Activated CD4-positive, CD25-positive, alpha-beta regulatory T cell treated with anti-CD3 and anti-CD28 coated beads, Interleukin-2, amount 50 U/mL, for 72 hours (primary cell): ENCODE measurements around the gene HNRNPLL.

Source experiments
- DNase-seq: peaks from one replicate; pipeline ENCODE4 v3.0.0; 2021

Gene HNRNPLL

DNA sequence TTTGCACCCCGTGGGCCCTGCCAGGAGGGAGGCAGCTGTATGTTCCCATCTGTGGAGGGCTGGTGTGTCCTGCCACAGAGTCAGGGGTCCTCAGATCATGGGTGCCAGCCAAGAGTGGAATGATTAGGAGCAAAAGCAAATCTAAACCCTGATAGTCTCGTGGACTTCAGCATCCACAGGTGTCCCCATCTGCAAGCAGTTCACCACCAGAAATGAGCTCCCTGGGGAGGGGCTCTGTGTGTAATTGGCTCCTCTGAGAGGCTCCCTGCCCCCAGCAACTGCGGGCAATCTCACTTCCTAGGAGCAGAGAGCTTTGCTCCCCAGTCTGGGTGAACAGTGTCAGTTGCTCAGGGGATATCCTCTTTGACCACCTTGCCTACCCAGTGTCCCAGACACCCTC, 78.1 kb downstream of the HNRNPLL start:
- DNase-seq = no peak

DNA sequence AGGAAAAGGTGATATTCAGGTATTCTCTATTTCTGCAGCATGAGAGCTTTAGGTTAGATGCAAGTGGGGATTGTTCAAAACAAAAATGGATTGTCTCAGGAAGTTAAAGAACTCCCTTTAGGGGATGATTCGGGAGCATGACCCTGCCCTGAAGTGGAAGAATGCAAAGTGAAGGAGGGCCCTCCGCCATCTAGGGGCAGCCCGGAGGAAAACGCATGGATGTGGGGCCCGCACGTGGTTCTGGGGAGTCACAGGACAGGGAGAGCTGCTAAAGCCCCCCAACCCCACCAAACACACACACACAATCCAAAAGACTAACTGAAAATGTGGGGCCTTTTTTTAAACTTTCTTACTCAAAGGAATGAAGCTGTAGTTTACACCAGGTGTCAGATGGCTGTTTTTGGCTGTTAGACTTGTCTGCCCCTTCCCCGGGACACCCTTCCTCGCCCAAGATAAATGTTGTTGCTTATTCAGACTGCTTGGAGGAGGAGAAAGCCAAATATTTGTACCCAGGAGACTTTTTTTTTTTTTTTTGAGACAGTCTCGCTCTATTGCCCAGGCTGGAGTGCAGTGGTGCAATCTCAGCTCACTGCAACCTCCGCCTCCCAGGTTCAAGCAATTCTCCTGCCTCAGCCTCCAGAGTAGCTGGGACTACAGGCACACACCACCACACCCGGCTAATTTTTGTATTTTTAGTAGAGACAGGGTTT, 78.8 kb downstream of the HNRNPLL start:
- no peak for DNase-seq

DNA sequence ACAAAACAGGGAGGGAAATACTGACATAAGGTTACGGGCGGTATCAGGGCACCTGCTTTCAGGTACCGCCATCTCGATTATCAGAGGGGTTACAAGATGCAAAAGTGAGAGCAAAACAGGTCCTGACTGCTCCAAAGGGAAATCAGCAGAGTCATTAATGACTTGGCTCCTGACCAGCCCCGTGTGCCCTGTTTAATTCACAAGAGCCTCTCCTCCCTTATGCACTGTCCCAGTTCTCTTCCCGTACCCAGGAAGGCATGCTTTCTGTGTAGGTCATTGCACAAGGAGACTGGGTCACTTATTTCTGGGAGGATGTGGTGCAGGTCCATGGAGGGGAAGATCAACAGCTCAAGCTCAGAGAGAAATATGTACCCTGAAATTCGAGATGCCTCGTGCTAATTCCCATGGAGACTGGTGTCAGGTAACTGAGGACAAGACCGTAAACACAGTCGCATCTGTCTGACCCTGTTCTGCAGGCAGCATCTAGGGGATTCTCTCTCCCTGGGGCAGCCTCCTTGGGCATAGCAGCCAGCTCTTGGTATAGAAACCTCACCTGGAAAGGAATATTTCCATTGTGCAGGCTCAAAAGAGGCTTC, 79.9 kb downstream of the HNRNPLL start:
- DNase-seq = no peak

DNA sequence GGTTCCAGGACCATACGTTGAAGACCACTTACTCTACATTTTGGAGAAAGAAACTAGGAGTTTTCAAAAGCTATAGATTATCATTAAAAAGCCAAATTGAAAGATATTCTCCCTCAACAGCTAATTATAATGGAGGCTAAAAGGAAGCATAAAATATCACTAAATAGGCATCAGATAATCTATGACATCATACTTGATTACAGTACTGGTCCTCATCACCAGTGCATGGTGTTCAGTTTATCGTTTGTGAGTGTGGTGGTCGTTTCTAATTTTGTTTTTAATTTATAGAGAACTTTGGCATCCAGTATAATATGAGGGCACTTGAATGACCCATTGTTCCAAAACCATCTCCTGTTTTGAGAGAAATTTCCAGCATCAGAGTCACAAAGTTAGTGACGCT, 80.9 kb downstream of the HNRNPLL start:
- no peak for DNase-seq

DNA sequence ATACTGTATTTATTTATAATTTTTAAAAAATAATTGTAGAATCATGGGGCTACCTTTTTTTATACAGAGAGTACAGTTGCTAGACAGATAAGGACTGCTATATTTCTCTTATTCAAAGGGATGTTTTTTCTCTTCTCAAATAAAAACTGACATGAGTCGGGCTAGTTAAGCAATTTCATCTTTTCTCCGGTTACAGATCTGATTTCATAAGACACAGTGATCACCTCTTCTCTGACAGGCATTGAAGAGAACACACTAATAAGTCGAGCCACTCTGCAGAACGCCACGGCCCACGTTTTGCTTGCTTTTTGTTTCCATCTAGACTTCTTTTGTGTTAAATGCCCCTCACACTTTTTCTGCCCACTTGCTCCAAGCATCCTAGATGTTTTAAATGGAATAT, 85.4 kb downstream of the HNRNPLL start:
- no peak for DNase-seq

DNA sequence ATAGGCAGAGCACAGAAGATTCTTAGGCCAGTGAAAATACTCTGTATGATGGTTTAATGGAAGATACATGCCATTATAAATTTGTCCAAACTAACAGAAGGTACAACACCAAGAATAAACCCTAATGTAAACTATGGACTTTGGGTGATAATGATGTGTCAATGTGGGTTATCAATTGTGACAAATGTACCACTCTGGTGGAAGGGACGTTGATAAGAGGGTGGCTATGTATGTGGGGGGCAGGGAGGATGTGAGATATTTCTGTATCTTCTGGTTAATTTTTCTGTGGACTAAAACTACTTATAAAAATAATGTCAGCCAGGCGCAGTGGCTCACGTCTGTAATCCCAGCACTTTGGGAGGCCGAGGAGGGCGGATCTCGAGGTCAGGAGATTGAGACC, 86.2 kb downstream of the HNRNPLL start:
- no peak for DNase-seq

DNA sequence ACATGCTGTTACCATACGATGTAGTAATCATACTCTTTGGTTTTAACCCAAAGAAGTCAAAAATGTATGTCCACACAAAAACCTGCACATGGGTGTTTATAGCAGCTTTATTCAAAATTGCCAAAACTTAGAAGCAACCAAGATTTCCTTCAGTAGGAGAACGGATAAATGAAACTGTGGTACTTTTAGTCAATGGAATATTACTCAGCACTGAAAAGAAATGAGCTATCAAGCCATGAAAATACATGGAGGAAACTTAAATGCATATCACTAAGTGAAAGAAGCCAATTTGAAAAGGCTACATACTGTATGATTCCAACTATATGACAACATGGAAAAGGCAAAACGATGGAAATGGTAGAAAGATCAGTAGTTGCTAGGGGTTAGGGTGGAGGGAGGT, 86.6 kb downstream of the HNRNPLL start:
- no peak for DNase-seq

DNA sequence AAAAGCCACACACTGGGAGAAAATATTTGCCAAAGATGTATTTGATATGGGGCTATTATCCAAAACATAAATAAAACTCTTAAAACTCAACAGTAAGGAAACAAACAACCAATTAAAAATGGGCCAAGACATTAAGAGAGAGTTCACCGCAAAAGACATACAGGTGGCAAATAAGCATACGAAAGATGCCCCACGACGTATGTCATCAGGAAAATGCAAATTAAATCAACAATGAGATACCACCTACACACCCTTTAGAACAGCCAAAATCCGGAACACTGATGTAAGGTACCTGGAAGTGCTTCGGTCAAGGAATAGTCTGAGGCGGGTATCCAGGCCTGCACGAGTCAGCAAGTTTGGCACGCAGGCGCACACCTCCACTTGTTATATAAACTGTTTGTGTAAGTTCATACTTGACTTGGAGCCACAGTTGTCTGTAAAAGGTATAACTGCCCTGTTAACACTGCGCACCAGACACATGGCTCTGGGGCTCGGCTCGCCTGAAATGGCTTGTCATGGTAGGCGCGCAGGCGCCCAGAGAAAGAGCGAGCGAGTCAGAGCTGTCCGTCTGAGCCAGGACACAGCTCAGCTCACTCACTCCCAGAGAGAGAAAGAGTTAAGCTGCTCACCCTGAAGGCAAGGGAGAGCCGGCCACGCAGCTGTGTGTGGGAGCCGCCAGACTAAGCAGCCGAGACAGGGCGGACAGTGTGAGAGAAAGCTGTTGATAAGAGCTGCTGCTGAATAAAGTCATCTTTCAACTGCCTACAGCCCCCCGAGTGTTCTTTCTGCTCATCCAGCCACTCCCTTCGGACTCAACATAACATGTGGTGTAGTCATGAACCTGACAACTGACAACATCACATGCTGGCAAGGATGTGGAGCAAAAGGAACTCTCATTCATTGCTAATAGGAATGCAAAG, 87.3 kb downstream of the HNRNPLL start:
- no peak for DNase-seq

DNA sequence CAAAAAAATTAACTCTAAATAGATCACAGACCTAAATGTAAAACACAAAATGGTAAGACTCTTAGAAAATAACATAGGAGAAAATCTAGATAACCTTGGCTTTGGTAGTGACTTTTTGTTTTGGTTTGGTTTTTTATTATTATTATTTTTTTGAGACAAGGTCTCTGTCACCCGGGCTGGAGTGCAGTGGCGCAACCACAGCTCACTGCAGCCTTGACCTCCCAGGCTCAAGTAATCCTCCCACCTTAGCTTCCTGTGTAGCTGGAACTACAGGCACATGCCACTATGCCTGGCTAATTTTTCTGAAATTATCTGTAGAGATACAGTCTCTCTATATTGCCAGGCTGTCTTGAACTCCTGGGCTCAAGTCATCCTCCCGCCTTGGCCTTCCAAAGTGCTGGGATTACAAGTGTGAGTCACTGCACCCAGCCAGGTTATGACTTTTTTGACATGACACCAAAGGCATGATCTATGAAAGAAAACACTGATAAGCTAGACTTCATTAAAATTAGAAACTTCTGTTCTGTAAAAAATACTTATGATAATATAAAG, 88.0 kb downstream of the HNRNPLL start:
- no peak for DNase-seq

DNA sequence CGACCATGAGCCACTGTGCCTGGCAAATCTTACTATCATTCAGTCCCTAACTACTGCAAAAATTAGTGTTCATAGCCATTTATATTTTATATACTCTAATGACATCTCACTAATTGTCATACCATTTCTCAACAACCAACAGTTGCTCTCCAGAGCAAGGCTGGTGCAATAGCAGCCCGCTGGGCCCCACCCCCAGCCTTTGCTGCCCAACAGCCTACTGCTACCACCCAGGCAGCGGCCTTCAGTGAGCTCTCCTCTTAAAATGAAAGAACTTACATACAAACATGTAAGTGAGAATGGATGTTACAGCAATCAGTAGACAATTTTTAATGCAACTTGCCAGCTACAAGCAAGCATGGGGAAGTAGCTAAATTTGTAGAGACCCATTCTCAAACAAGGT, 90.5 kb downstream of the HNRNPLL start:
- DNase-seq = no peak
